ENCODE measurements around the gene HS6ST3. TPM values are rescaled to one million over a fixed set of nuclear protein-coding genes. Genes with fewer than 3 reads are reported as not detected.

HS6ST3 gene
- total and polyA plus RNA-seq, 2 of the 13 experiments (the other 11 are each of a cell fraction or from before 2014, with no cell fraction given), result not detected

GRCh38 chr13:96646101-96646500, 556.2 kb downstream of the HS6ST3 start (continued):
- TF ChIP-seq ZBTB44 (CRISPR knock-in tag; IDR thresholded peaks at IDR 0.05) (no peak), RARA (CRISPR knock-in tag; IDR thresholded peaks at IDR 0.05) (no peak), SOX6 (IDR thresholded peaks at IDR 0.05) (no peak), SOX6 (CRISPR knock-in tag; IDR thresholded peaks at IDR 0.05) (no peak), ZBTB1 (CRISPR knock-in tag; IDR thresholded peaks at IDR 0.05; ENCODE audit: borderline replicate concordance) (no peak)

GRCh38 chr13:96646515-96647211, 556.8 kb downstream of the HS6ST3 start:
- H3K36me3 ChIP-seq (replicated peaks in 1 of 2; ENCODE audit: control insufficient read depth in 1 of 2, insufficient read depth in 2 of 2, low read length in 2 of 2), result no peaks in the 10 kb centered on the region
- FAIRE-seq, result no peak
- intact Hi-C loops (cut with micrococcal nuclease; ENCODE audit: unreplicated experiment), result no loop called here
- no peak overlapping the region for H3K4me3 ChIP-seq (replicated peaks in 1 of 3; ENCODE audit: insufficient read depth in 1 of 3, low read depth in 2 of 3, low read length in 3 of 3)
- CTCF ChIA-PET (ENCODE audit: low intra/inter-chr PET ratio, low total read pairs), result no interaction called here
- H3K79me2 ChIP-seq (ENCODE audit: insufficient read depth, low read length), result no peaks in the 10 kb centered on the region
- no peak for ATAC-seq
- 3% methylated on average over 8 of the region's 8 CpGs for WGBS (ENCODE audit: low lambda C conversion rate)
- peaks cover 44% of the 10 kb centered on the region for H3K9me3 ChIP-seq (ENCODE audit: low read length)
- H3K9ac ChIP-seq (ENCODE audit: insufficient read depth, low read depth, low read length), result no peak overlapping the region
- H3K4me2 ChIP-seq (ENCODE audit: low read depth, low read length), result no peak overlapping the region
- POLR2A ChIA-PET, result no interaction called here
- no peak overlapping the region for H2AFZ ChIP-seq (ENCODE audit: low read length)
- H3K27ac ChIP-seq (ENCODE audit: extremely low read length, insufficient read depth, low read length), result no peak overlapping the region
- no peaks in the 10 kb centered on the region for H3K4me1 ChIP-seq (ENCODE audit: insufficient read depth, low read length)
- DNase-seq (ENCODE audit: low spot score), result no peak
- H4K20me1 ChIP-seq (ENCODE audit: insufficient read depth, low read length), result no peaks in the 10 kb centered on the region
- H3K27me3 ChIP-seq (ENCODE audit: control insufficient read depth in 1 of 2, insufficient read depth in 2 of 2, low read length in 2 of 2), result no peaks in the 10 kb centered on the region
- BruUV-seq (replicated peaks), result no TSS peak
- in situ Hi-C loops (cut with HindIII; ENCODE audit: extremely low pct_ligation_motif_present, low pct_unique_long_range_greater_than_20kb), result no loop called here
- TF ChIP-seq ZNF687 (CRISPR knock-in tag; IDR thresholded peaks at IDR 0.05), result no peak
- no peak for TF ChIP-seq ZBTB26 (CRISPR knock-in tag; IDR thresholded peaks at IDR 0.05; ENCODE audit: borderline replicate concordance)
- no peak for TF ChIP-seq REST (IDR thresholded peaks at IDR 0.05; ENCODE audit: borderline replicate concordance in 1 of 2, low read depth in 1 of 2, low read length in 2 of 2)
- no peak for TF ChIP-seq PAX8 (CRISPR knock-in tag; IDR thresholded peaks at IDR 0.05; ENCODE audit: borderline replicate concordance)
